PFSK-1 (cell line): ENCODE results near the gene PTPN14.

Experiments used
- POLR2AphosphoS5 ChIP-seq: IDR thresholded peaks from 2 replicates; pipeline ENCODE4 v1.6.1; 2012; ENCODE audit warnings: low read depth, mild to moderate bottlenecking, control low read depth, low read length, moderate library complexity
- REST ChIP-seq, 2 experiments: IDR thresholded peaks; 2 replicates each; pipeline versions ENCODE4 v1.6.1 to v1.8.0; 2011 to 2012; ENCODE audit warnings: low read depth in 2 of 2, low read length in 2 of 2, control low read depth in 1 of 2, inconsistent platforms in 1 of 2, mild to moderate bottlenecking in 1 of 2, moderate library complexity in 1 of 2; ENCODE audit not compliant: insufficient read depth in 1 of 2

GRCh38 chr1:214416417-214416816, 135.0 kb downstream of the PTPN14 start:
- TF ChIP-seq POLR2AphosphoS5, result no peak
- no peak for TF ChIP-seq REST (IDR thresholded peaks at IDR 0.05; ENCODE audit: insufficient read depth in 1 of 2, low read depth in 2 of 2, low read length in 2 of 2)
